ENCODE results near the gene MFSD6L. TPM values are rescaled to one million over a fixed set of nuclear protein-coding genes. Genes with fewer than 3 reads are reported as not detected.

Gene MFSD6L
- total and polyA plus RNA-seq, 2 of the 13 experiments (the other 11 are each of a cell fraction or from before 2014, with no cell fraction given): not detected

- no peak overlapping the region for H3K4me2 ChIP-seq (ENCODE audit: low read depth, low read length)
- no peak overlapping the region for H3K27ac ChIP-seq (ENCODE audit: extremely low read length, insufficient read depth, low read length)
- no peaks in the 10 kb centered on the region for H4K20me1 ChIP-seq (ENCODE audit: insufficient read depth, low read length)
- WGBS (ENCODE audit: low lambda C conversion rate): 37% methylated on average over 5 of the region's 6 CpGs
- H2AFZ ChIP-seq (ENCODE audit: low read length): no peak overlapping the region
- peaks cover 4 to 70% of the 10 kb centered on the region in 2 experiments for H3K27me3 ChIP-seq (ENCODE audit: control insufficient read depth in 1 of 2, insufficient read depth in 2 of 2, low read length in 2 of 2)
- intact Hi-C loops (cut with micrococcal nuclease; ENCODE audit: unreplicated experiment): no loop called here
- DNase-seq (ENCODE audit: low spot score) (no peak), ATAC-seq (no peak), FAIRE-seq (no peak)
- BruUV-seq (replicated peaks): no TSS peak
- in situ Hi-C loops (cut with HindIII; ENCODE audit: extremely low pct_ligation_motif_present, low pct_unique_long_range_greater_than_20kb): no loop called here
- H3K9me3 ChIP-seq (ENCODE audit: low read length): no peaks in the 10 kb centered on the region
- H3K79me2 ChIP-seq (ENCODE audit: insufficient read depth, low read length): no peaks in the 10 kb centered on the region
- H3K4me3 ChIP-seq (replicated peaks in 1 of 3; ENCODE audit: insufficient read depth in 1 of 3, low read depth in 2 of 3, low read length in 3 of 3): no peak overlapping the region
- no peak overlapping the region for H3K9ac ChIP-seq (ENCODE audit: insufficient read depth, low read depth, low read length)
- TF ChIP-seq BCL6 (CRISPR knock-in tag; IDR thresholded peaks at IDR 0.05): no peak
- no peak for TF ChIP-seq ZSCAN20 (CRISPR knock-in tag; IDR thresholded peaks at IDR 0.05; ENCODE audit: borderline replicate concordance)
- TF ChIP-seq CERS6 (CRISPR knock-in tag; IDR thresholded peaks at IDR 0.05): no peak
- TF ChIP-seq ZNF768 (CRISPR knock-in tag; IDR thresholded peaks at IDR 0.05): no peak
- TF ChIP-seq ZNF543 (CRISPR knock-in tag; IDR thresholded peaks at IDR 0.05): no peak
- no peak for TF ChIP-seq ZNF549 (CRISPR knock-in tag; IDR thresholded peaks at IDR 0.05)
- no peak for TF ChIP-seq ZNF776 (CRISPR knock-in tag; IDR thresholded peaks at IDR 0.05)
- no peak for TF ChIP-seq IKZF4 (CRISPR knock-in tag; IDR thresholded peaks at IDR 0.05; ENCODE audit: borderline replicate concordance, low read depth, not compliant biosample characterization)
- no peak for TF ChIP-seq ZSCAN22 (CRISPR knock-in tag; IDR thresholded peaks at IDR 0.05)
- TF ChIP-seq PRDM4 (CRISPR knock-in tag; IDR thresholded peaks at IDR 0.05; ENCODE audit: borderline replicate concordance): no peak
- no peak for TF ChIP-seq ZNF781 (CRISPR knock-in tag; IDR thresholded peaks at IDR 0.05; ENCODE audit: borderline replicate concordance, not compliant biosample characterization)
- TF ChIP-seq RXRB (CRISPR knock-in tag; IDR thresholded peaks at IDR 0.05; ENCODE audit: borderline replicate concordance): no peak
- no peak for TF ChIP-seq ZNF432 (CRISPR knock-in tag; IDR thresholded peaks at IDR 0.05; ENCODE audit: borderline replicate concordance)
- TF ChIP-seq ZBTB8A (CRISPR knock-in tag; IDR thresholded peaks at IDR 0.05; ENCODE audit: borderline replicate concordance, low read depth): no peak
- TF ChIP-seq TEF (CRISPR knock-in tag; IDR thresholded peaks at IDR 0.05): no peak
- no peak for TF ChIP-seq ZNF180 (CRISPR knock-in tag; IDR thresholded peaks at IDR 0.05; ENCODE audit: borderline replicate concordance, low read depth)
- TF ChIP-seq RAD51 (IDR thresholded peaks at IDR 0.05; ENCODE audit: borderline replicate concordance): no peak
- TF ChIP-seq SNAI1 (CRISPR knock-in tag; IDR thresholded peaks at IDR 0.05; ENCODE audit: borderline replicate concordance): no peak
- no peak for TF ChIP-seq SIN3B (IDR thresholded peaks at IDR 0.05; ENCODE audit: low read length)
- no peak for TF ChIP-seq JDP2 (CRISPR knock-in tag; IDR thresholded peaks at IDR 0.05; ENCODE audit: borderline replicate concordance)
- peaks cover 18% of the 10 kb centered on the region for H3K4me1 ChIP-seq (ENCODE audit: insufficient read depth, low read length)
- no peaks in the 10 kb centered on the region for H3K36me3 ChIP-seq (replicated peaks in 1 of 2; ENCODE audit: control insufficient read depth in 1 of 2, insufficient read depth in 2 of 2, low read length in 2 of 2)
- ChIA-PET POLR2A (no interaction called here), CTCF (ENCODE audit: low intra/inter-chr PET ratio, low total read pairs) (no interaction called here)
These were observed 6.5 kb downstream of the MFSD6L start for GRCh38 chr17:8792646-8793045.
